Breast epithelium (tissue), 3 donors: ENCODE results near the gene GPR173.

Experiments used
- POLR2A ChIP-seq: fragments of 450-650 bp; IDR thresholded peaks from one replicate; pipeline ENCODE4 v1.6.1; 2016; ENCODE audit warnings: antibody characterized with exemption, mild to moderate bottlenecking, moderate library complexity
- POLR2AphosphoS5 ChIP-seq, 3 donors: sonication (generic); formaldehyde crosslinking; IDR thresholded peaks; one replicate each; pipeline ENCODE4 v1.6.1; 2017; ENCODE audit warnings: antibody characterized with exemption in 3 of 3
- TF ChIP-seq, protein P1 (sequence below), 3 donors: fragments of 450-650 bp; IDR thresholded peaks; one replicate each; pipeline ENCODE4 v1.5.1; 2016 to 2017; ENCODE audit warnings: antibody characterized with exemption in 3 of 3, mild to moderate bottlenecking in 3 of 3, moderate library complexity in 3 of 3

DNA sequence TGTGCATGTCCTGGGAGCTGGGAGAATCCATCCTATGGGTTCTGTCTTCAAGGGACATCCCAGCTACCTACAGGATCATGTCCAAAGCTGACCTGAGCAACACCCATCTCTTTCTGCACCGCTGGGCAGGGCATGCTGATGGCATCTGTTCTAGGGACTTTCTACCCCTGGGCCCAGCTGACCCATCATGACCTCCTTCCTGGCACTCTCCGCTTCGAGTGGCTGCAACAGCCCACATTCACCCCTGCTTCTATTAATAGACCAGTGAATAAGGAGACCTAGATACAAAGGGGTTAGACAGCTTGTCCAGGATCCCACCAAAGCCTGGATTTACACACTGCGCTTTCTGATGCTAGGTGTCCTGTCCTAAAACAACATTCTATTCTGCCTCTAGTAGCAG, 44.6 kb upstream of the GPR173 start:
- no peak for TF ChIP-seq POLR2A
- TF ChIP-seq POLR2AphosphoS5 (IDR thresholded peaks at IDR 0.05), result no peak
- TF ChIP-seq, protein P1, sequence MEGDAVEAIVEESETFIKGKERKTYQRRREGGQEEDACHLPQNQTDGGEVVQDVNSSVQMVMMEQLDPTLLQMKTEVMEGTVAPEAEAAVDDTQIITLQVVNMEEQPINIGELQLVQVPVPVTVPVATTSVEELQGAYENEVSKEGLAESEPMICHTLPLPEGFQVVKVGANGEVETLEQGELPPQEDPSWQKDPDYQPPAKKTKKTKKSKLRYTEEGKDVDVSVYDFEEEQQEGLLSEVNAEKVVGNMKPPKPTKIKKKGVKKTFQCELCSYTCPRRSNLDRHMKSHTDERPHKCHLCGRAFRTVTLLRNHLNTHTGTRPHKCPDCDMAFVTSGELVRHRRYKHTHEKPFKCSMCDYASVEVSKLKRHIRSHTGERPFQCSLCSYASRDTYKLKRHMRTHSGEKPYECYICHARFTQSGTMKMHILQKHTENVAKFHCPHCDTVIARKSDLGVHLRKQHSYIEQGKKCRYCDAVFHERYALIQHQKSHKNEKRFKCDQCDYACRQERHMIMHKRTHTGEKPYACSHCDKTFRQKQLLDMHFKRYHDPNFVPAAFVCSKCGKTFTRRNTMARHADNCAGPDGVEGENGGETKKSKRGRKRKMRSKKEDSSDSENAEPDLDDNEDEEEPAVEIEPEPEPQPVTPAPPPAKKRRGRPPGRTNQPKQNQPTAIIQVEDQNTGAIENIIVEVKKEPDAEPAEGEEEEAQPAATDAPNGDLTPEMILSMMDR (IDR thresholded peaks at IDR 0.05), result no peak
